Measurements from ENCODE around the gene FYB2.
A peak's percentile ranks its signal among the peaks of the same experiment; 100 is the strongest.

FYB2 gene

GRCh38 chr1:56814205-56814604 is 5.0 kb downstream of the FYB2 start:
- no peak for TF ChIP-seq CTCF (conservative IDR thresholded peaks at IDR 0.05; ENCODE audit: low read depth, low read length)
- no peak for DNase-seq (ENCODE audit: low read depth)
- H3K4me3 ChIP-seq (ENCODE audit: low read depth, low read length) = no peak overlapping the region

GRCh38 chr1:56811331-56811730 is 7.9 kb downstream of the FYB2 start:
- no peak for TF ChIP-seq CTCF (conservative IDR thresholded peaks at IDR 0.05; ENCODE audit: low read depth, low read length)
- no peak for DNase-seq (ENCODE audit: low read depth)
- no peak overlapping the region for H3K4me3 ChIP-seq (ENCODE audit: low read depth, low read length)

- TF ChIP-seq CTCF (conservative IDR thresholded peaks at IDR 0.05; ENCODE audit: low read depth, low read length) = no peak
- DNase-seq (ENCODE audit: low read depth) = no peak
- H3K4me3 ChIP-seq (ENCODE audit: low read depth, low read length) = no peak overlapping the region
These were observed 10.8 kb downstream of the FYB2 start for GRCh38 chr1:56808410-56808809.

- no peak overlapping the region for H3K4me3 ChIP-seq (ENCODE audit: low read depth, low read length)
- DNase-seq (ENCODE audit: low read depth) = no peak
- no peak for TF ChIP-seq CTCF (conservative IDR thresholded peaks at IDR 0.05; ENCODE audit: low read depth, low read length)
These were observed 12.4 kb downstream of the FYB2 start for GRCh38 chr1:56806804-56807203.

- H3K4me3 ChIP-seq (ENCODE audit: low read depth, low read length) = no peak overlapping the region
- DNase-seq (ENCODE audit: low read depth) = peak; percentile 63
- peak; percentile 83 for TF ChIP-seq CTCF (conservative IDR thresholded peaks at IDR 0.05; ENCODE audit: low read depth, low read length)
These were observed 15.5 kb downstream of the FYB2 start for GRCh38 chr1:56803561-56804156.

GRCh38 chr1:56799605-56800400 is 19.4 kb downstream of the FYB2 start:
- no peak overlapping the region for H3K4me3 ChIP-seq (ENCODE audit: low read depth, low read length)
- no peak for TF ChIP-seq CTCF (conservative IDR thresholded peaks at IDR 0.05; ENCODE audit: low read depth, low read length)
- no peak for DNase-seq (ENCODE audit: low read depth)

- no peak for TF ChIP-seq CTCF (conservative IDR thresholded peaks at IDR 0.05; ENCODE audit: low read depth, low read length)
- H3K4me3 ChIP-seq (ENCODE audit: low read depth, low read length) = no peak overlapping the region
- DNase-seq (ENCODE audit: low read depth) = peak; percentile 56
These were observed 21.1 kb downstream of the FYB2 start for GRCh38 chr1:56798053-56798471.
